Suppressor macrophage treated with lipopolysaccharide for 4 hours (primary cell): ENCODE results near the gene ZMYM4.

Experiments used
- DNase-seq: peaks from one replicate; pipeline ENCODE4 v3.0.0-alpha.2; 2020

Gene ZMYM4

GRCh38 chr1:35278886-35279554 is 10.5 kb downstream of the ZMYM4 start:
- DNase-seq: no peak

DNA sequence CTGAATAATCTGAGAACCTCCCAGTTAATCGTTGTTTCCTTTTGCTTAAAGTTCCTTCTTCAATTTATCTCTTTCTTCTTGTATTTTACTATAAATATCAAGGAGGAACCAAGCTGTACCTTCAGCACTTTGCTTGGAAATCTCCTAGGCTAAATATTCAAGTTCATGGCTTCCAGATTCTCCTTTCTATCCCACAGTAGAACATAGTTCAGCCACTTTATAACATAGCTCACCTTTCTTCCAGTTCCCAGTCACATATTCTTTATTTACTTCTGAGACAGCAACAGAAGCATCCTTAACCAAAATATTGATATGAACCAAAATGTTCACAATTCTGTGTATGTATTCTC is 11.0 kb downstream of the ZMYM4 start:
- DNase-seq: no peak

DNA sequence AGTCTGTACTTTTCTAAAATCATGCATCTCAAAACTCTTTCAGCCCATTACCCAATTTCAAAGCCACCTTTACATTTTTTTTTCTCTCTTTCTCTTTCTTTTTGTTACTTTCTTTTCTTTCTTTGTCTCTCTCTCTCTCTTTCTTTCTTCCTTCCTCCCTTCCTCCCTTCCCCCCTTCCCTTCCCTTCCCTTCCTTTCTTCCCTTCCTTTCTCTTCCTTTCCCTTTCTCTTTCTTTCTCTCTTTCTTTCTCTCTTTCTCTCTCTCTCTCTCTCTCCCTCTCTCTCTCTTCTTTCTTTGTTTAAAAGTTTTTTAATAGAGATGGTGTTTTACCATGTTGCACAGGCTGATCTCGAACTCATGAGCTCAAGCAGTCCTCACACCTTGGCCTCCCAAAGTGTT is 11.5 kb downstream of the ZMYM4 start:
- no peak for DNase-seq

GRCh38 chr1:35281565-35281964 is 13.1 kb downstream of the ZMYM4 start:
- DNase-seq: no peak

DNA sequence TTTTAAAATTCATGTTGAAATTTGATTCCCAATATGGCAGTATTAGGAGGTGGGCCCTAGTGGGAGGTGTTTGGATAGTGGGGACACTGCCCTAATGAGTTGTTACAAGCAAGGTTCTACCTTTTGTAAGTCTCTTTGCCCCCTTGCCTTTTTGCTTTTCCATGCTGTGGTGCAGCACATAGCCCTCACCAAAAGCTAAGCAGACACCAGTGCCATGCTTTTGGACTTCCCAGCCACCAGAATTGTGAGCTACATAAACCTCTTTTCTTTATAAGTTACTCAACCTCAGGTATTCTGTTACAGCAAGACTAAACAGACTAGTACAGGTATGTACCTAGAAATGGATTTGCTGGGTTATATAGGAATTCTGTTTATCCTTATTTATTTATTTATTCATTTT is 13.7 kb downstream of the ZMYM4 start:
- no peak for DNase-seq

GRCh38 chr1:35284852-35285251 is 16.3 kb downstream of the ZMYM4 start:
- no peak for DNase-seq

GRCh38 chr1:35285771-35286606 is 17.5 kb downstream of the ZMYM4 start:
- DNase-seq: peak; percentile 53

DNA sequence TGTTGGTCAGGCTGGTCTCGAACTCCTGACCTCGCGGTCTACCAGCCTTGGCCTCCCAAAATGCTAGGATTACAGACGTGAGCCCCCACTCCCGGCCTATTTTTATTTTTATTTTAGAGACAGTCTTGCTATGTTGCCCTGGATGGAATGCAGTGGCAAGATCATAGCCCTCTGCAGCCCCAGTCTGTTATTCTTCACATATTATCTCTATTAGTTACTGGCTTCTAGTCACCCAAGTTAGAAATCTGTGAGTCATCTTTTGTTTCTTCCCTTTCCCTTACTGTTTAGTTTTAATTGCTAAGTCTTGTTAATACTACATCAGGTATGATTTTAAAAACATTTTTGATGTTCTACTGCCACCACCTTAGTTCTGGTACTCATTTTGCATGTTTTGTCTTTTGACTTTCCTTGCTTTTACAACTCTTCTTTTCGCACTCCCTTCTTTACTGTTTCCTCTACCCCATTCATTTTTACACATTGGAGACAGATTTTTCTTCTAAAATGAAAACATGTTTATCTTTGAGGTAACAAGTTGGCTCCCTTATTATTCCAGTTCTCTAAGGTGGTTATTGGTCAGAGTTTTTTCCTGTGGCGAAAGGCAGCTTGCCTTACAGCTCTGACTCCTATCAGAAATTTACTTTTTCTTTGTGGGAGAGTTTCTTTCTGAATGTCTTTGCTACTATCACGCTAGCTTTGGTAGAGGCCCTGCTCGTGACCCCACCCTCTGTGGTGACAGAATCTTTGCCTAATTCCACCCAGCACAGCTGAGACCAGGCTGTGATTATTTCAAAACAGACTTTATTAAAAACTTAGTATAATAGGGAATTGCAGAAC is 19.5 kb downstream of the ZMYM4 start:
- DNase-seq: no peak

DNA sequence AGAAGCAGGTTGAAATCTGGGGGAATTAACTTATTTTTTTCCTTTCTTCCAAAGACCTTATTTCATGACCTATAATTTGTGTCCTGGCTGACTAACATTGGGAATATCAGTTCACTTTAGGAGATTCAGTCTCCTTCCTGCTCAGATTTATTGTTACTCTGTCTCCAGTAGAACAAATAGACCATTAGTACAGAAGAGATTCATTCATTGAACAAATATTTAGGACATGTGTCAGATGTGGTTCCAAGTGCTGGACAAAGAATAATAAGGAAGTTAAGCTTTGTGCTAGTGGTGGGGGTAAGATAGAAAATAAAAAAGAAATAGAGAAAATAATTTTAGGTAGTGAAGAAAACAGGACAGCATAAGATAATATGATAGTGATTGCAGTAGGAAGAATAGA is 20.3 kb downstream of the ZMYM4 start:
- DNase-seq: no peak

GRCh38 chr1:35290452-35290851 is 21.9 kb downstream of the ZMYM4 start:
- DNase-seq: no peak

- DNase-seq: no peak
Measured at GRCh38 chr1:35294809-35295208, 26.3 kb downstream of the ZMYM4 start.

DNA sequence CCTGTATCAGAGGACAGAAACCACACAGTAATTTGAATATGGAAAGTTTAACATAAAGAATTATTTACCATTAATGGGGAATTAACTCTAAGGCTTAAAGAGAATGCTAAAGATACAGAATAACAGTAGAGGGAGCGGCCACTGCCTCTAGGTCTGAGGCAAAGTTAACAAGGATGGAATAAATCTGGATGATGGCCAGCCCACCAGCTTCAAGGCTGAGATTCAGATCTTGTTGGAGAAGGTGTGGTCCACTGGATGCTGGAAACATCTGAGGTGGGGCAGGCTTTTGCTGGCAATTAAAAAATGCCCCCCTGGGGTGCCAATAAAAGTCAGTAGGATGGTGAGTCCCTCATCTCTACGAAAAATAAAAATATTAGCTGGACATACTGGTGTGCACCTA is 29.4 kb downstream of the ZMYM4 start:
- no peak for DNase-seq

DNA sequence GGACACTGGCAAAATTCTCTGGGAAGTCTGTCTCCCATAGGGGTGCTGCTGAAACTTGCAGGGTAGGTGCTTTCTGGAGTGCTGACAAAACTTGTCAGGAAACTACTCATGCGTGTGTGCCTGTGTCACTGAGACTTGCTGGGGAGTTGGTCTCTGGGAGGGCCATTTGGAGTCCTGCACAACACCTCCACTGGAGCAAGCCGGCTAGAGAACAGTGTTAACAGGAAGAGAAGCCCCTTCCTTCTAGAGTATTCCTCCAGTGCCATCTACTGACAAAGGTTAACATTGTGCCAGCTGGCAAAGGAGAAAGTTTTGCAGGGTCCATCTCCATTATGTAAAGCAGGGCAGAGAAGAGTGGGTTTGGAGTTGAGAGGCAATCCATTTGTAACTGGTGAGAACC is 30.0 kb downstream of the ZMYM4 start:
- DNase-seq: peak; percentile 55

DNA sequence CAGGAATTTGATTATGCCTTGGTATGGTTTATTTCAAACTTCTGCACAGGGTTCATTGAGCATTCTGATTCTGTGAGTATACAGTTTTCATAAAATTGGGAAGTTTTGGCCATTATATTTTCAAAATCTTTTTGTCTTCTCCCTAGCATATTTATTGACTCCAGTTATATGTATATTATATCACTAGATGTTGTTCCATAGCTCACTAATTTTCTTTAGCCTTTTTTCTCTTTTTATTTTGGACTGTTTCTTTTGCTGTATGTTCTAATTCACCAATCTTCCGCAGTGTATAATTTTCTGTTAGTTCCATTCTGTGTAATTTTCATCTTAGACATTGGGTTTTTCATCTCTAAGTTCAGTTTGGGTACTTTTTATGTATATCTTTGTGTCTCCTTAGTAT is 31.9 kb downstream of the ZMYM4 start:
- no peak for DNase-seq

DNA sequence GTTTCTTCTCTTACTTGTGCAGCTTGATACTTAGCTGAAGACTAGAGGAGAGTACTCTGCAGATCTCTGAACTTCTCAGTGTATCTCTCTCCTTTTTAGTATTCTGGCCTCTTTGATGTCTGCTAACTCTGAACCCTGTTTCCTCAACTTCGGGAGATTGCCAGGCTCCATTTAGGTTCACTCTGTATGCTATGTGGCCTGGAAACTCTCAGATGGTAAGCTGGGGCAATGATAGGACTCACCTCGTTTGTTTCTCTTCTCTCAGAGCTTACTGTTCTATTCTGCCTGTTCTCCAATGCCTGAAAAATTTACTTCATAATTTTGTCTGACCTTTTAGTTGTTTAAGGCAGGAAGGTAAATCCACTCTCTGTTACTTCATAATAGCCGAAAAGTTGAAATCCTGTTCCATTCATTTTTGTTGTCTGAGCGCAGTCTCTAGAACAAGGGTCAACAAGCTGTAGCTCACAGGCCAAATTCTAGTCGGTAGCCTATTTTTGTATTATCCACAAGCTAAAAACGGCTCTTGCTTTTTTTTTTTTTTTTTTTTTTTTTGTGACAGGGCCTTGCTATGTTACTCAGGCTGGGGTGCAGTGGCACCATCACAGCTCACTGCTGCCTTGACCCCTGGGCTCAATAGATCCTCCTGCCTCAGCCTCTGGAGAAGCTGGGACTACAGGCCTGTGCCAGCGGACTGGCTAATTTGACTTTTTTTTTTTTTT is 33.3 kb downstream of the ZMYM4 start:
- DNase-seq: no peak

DNA sequence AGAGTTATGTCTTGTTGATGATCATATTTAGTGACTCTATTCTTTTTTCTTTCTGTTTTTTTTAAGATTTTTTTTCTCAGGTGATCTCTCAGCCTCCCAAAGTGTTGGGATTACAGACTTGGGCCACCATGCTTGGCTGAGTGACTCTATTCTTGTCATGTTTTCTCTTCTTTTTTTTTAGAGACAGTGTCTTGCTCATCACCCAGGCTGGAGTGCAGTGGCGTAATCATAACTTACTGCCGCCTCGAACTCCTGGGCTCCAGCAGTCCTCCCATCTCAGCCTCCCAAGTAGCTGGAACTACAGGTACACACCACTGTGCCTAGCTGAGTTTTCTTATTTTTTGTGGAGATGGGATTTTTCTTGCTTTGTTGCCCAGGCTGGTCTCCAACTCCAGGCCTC is 36.9 kb downstream of the ZMYM4 start:
- no peak for DNase-seq

GRCh38 chr1:35315649-35316048 is 47.1 kb downstream of the ZMYM4 start:
- DNase-seq: no peak

DNA sequence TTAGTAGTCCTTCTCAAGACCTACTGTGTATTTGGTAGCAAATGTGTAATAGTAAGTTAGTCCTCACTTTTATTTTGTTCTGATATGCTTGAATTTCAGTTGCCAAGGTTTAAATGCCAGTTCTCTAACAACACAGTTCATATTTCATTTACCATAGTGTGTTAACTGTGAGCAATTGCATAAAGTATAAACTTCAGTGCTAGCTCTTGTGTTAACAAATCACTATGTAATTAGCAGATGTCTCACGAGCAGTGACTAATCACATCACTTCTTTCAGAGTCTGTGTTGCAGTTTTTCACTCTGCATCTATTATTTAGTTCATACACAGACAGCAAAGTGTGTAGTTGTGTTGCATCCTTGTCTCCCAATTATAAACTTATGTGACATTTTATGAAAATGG is 47.8 kb downstream of the ZMYM4 start:
- DNase-seq: no peak

DNA sequence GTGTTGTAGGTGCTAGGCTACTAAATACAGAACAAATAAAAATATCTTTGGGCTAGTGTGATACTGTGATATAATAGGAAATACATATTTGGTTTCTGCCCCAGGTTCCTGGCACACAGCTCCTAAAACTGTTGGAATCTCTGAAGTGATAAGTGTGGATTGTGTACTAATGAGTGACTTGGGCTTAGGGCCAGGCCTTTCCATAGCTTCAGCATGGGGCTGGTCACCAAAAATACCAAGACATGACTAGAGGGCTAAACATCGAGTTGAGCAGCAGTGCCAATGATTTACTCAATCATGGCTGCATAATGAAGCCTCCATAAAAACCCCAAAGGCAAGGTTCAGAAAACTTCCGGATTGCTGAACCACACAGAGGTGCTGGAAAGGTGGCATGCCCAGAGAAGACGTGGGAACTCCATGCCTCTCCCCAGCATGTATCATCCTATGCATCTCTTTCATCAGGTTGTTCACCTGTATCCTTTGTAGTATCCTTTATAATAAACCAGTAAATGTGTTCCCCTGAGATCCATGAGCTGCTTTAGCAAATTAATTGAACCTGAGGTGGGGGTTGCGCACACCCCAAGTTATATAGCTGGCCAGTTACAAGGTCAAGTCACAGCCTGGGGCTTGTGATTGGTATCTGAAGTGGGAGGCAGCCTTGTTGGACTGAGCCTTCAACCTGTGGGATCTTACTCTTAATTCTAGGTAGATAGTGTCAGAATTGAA is 51.6 kb downstream of the ZMYM4 start:
- no peak for DNase-seq

DNA sequence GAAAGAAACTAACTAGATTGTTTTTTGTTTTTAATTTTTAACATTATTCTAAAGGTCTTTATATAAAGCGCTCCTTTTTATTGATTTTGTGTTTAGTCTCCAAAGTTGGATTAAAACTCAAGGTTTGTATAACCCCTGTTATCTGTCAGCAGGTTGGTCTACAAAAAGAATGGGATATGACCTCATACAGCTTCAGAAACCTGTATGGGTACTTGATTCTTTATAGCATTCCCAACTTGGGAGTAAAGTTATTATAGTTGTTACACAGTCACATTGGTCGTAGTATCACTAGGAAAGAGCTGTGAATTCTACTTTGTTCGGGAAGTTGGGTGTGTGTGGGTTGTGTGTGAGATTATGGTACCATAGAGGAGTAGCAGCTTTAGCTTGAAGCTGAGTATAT is 52.4 kb downstream of the ZMYM4 start:
- DNase-seq: no peak

DNA sequence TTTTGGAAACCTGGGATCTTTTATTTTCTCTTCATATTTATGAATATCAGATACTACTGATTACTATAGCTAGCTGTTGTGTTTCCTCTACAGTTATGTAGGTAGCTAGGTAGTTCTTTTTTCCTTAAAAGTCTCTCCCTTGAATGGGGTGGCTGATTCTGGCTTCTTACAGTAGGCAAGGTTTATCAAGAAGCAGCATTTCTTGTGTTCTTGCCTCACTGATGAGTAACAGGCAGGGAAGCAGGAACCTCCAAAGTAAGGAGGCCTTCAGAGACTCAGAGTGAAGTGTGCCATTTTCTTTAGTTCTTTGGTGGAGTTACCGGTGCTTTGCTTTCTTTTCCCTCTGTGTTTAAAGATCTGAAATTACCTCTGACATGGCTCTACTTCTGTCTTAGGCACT is 56.0 kb downstream of the ZMYM4 start:
- DNase-seq: peak; percentile 25

DNA sequence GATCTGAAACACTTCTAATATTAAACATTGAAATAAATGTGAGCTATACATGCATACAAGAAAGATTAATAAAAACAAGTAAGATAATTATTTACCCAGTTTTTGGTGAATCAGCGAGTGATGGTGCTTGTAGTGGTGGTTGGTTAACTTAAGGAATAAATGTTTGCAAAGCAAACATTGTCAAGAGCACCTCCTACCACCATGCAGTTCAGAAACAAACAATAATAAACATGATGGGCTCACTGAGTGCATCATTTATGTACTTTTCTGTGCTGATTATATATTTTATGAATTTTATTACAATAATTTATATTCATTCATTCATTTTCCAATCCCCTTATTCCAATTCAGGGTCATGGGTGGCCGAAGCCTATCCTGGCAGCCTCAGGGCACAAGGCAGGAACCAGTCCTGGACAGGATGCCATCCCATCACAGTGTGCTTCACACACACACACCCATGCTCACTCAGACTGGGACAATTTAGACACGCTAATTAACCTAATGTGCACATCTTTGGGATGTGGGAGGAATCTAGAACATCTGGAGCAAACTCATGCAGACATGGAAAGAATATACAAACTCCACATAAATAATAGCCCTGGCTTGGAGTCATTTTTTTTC is 57.8 kb downstream of the ZMYM4 start:
- DNase-seq: no peak
